NCI-H187 treated with DMSO at 0.1 percent for 48 hours (cell line): ENCODE data around the gene RHOA.
A peak's percentile ranks its signal among the peaks of the same experiment; 100 is the strongest.

Source experiments
- DNase-seq: peaks from one replicate; lab custom pipeline; 2025; lab: John Stamatoyannopoulos, UW

RHOA gene

GRCh38 chr3:49411968-49412631 lies at the start of gene RHOA, which contains the start of gene TCTA:
Gene RHOA, minus strand, starts transcription at chr3:49411976. Its CDS starts 36,387 bp downstream, at chr3:49375589.
Gene TCTA, plus strand, starts transcription at chr3:49412423. Its CDS starts 4 bp downstream, at chr3:49412427.
- peak; percentile 90 for DNase-seq

DNA sequence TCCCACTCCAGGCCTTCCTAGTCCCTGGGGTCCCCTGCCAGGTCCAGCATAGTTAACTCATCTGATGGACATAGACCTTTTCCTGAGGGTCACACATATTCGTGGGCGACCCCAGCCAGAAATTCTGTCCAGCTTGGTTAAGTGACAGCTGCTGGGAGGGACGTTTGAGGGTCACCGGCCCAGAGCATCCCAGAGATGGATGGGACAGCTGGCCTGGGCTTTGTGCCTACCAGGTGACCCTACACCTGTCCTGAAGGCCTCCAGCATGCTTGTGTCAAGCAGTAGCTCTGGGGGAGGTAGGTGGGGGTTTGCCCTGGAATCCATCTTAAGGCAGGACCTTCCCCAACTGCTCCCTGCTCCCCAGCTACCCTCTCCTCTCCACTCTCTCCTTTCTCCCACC lies 49.2 kb upstream of the RHOA start:
- no peak for DNase-seq

GRCh38 chr3:49460188-49460890 lies 48.6 kb upstream of the RHOA start:
- no peak for DNase-seq

DNA sequence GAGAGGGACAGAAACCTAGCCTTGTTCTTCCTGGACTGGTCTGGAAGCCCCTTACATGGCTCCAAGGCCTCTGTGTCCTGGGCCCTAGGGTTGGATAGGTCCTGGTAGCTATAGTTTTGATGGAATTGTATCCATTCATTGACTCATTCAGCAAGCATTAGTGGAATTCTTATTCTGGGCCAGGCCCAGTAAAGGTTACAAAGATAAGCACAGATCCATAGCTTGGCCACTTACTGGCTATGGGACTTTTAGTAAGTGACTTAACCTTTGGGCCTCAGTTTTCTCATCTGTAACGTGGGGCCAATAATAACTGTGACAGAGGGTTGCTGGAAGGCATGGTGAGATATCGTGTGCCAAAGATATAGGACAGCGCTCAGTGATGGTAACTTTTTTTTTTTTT lies 44.7 kb upstream of the RHOA start:
- DNase-seq, result no peak

DNA sequence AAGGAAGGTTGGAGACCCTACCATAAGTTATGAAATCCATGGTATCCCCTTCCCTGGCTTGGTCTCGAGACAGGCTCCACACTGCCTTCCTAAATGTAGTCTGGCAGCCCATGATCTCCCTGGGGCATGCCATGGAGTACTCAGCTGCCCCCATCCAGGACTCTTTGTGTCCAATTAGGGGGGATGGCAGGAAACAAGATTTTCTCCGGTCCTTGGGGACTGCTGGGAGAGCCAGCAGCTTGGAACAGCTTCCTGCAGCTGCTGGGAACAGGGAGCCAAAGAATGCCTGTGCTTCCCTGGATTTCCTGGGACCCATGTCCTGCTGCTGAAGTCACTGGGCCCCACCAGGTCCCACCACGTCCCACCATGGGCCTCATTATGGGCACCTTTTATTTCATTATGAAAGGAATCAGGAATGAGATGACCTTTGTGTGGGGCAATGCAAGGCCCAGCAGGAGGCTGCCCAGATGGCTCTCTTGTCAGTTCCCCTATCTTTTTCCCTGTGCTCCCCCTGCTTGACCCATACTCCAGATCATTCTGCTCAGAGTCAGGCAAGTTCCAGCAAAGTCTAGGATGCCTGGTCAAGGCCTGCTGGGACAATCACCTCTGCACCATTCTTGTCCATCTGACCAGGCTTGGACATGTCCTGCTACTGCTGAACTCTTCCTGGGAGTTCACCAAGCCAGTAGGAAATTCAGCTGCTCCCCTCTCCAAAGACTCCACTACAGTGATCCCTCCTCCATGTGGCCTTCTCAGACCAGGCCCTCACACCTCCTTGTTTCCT lies 43.3 kb upstream of the RHOA start:
- no peak for DNase-seq

DNA sequence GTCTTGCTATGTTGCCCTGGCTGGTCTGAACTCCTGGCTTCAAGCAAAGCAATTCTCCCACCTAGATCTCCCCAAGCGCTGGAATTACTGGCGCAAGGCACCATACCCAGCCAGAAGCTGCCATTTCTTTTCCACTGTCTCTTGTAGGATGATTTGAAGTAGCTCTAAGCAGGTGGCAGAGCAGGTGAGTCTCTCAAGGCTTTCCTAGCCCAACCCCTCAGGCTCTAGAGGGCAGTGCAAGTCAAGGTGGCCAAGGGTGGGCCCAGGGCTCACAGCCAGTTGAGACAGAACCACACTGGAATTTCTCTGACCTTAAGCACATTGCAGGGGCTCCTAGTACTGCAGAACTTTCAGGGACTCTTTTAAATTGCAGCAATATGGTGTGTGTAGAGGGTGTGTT lies 42.7 kb upstream of the RHOA start:
- no peak for DNase-seq

DNA sequence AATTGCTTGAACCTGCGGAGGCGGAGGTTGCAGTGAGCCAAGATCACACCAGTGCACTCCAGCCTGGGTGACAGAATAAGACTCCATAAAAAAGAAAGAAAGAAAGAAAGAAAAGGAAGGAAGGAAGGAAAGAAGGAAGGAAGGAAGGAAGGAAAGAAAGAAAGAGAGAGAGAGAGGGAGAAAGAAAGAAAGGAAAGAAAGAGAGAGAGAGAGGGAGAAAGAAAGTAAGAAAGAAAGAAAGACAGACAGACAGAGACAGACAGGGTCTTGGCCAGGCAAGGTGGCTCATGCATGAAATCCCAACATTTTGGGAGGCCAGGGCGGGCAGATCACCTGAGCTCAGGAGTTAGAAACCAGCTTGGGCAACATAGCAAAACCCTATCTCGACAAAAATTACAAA lies 41.8 kb upstream of the RHOA start:
- DNase-seq, result no peak

DNA sequence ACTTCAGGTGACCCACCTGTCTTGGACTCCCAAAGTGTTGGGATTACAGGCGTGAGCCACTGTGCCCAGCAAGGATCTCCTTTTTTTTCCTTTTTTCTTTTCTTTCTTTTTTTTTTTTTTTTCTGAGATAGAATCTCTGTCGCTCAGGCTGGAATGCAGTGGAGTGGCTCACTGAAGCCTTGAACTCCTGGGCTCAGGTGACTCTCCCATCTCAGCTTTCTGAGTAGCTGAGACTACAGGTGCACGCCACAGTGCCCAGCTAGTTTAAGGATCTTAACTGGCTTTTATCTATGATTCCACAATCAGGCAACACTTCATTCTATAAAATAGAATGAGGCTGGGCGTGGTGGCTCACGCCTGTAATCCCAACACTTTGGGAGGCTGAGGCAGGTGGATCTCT lies 33.6 kb upstream of the RHOA start:
- no peak for DNase-seq

- no peak for DNase-seq
Measured at GRCh38 chr3:49434731-49435130, 23.0 kb upstream of the RHOA start.

DNA sequence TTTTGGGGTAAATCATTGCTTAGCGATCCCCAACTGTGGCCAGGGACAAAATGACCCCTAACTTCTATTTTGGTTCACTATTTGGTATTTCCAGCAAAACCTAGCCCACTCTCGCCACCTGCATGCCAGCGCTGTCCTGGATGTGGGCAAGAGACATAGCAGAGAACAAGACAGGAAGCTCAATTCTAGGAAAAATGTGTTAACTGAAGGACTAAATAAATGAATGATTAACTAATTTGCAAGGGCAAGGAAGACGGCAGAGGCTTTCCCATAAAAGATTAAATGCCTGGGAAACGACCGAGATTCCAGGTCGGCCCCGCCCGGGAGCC lies 16.9 kb upstream of the RHOA start:
- no peak for DNase-seq

GRCh38 chr3:49427586-49427985 lies 15.8 kb upstream of the RHOA start:
- no peak for DNase-seq

DNA sequence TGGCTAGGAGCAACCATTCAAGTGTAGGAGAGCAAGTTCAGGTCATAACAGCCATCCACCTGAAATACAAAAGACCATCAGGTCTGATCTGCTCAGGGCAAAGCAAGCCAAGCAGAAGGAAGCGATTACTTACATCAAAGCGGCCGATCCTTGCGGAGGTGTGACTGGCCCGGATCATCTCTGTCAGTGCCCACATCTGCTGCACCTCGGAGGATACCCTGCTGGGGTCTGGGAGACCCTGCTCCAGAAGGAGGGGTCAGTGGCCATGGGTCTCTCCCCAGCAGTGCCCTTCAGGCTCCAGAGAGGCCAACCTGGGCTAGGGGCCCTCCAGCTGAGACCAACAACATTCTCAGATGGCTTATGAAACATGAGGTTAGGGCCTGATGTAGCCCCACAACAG lies 13.0 kb upstream of the RHOA start:
- no peak for DNase-seq

DNA sequence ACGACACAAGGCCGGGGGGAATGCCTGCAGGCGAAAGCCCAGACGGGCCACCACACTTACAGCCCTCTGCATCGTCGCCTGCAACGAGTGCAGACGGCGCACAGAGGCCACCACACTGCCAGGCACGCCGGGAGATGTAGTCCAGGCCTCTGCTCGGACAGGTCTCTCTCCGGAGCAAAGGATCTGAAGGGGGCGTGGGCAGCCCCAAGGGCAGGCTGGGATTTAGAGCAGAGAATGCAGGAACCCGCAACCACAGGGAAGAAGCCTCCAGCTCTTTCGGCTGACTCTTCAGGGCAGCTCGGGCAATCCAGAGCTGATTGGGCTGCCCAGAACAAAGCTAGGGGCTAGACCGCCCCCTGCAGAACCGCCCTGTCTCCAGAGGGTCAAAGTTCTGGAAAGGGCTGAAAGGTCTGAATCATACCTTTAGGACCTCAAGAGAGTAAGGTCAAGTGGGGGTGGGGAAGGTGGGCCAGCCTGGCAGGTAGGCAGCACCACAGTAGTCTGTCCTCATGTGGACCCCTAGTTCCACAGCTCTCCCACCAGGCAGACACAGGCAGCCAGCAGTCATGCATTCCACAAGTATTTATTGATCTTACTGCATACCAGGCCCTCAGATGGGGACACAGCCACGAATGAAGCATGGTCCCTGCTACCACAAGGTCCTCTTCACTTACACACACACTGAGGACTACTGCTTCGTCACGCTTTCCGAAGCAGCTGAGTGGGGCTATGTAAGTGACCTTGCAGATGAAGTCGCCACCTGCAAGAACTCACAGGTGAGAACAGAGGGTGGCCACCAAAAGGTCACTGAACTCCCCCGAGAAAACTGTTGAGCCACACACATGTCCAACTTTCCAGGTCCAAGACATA lies 10.8 kb upstream of the RHOA start, which contains the start of gene AMT:
AMT (minus strand) TSS at position 95 of the 870 bp plus-strand sequence; CDS start at position 72, 23 bp downstream.
- DNase-seq, result no peak

GRCh38 chr3:49421890-49422378 lies 10.2 kb upstream of the RHOA start:
- DNase-seq, result no peak

DNA sequence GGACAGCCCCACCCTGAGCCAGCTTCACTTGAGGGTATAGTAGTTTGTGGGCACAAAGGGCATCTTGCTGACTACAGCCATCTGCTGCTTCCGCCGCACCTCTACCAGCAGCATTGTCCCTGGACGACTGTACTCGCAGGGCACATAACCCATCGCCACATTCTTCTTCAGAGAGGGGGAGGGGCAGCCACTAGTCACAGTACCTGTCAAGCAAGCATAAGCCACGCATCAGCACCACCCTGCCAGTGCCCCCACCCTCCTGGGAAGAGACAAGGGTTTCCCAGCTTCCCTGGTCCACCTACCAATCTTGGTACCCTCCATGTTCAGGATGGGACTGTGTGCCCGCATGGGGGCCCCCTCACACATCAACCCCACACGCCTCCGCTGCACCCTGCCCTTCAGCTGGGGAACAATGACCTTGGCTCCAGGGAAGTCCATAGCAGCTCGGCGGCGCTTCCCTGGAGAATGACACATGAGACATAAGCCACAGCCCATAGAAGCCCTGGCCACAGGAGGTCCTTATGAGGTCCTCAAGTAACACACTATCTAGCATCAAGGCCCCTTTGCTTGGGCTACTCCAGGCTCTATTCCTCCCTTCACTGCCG lies 5.8 kb upstream of the RHOA start:
- no peak for DNase-seq

DNA sequence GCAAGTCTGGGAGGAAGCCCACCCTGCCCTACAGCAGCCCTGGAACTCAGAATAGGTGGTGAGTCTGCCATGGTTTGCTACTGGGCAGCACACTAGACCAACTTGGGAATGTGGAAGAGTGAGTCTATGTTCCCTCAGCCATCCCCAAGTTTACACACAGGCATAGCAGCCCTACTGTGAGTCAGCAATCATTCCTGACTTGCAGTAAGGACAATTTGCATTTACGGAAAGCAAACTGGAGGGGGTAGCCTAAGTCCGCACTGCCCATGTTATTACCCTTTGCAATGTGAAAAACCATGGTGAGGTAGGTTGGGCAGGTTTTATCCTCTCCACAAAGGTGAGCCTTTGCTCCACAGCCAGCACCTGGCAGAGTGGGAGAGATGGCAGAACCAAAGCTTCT lies 5.1 kb upstream of the RHOA start:
- DNase-seq, result no peak

- DNase-seq, result no peak
Measured at GRCh38 chr3:49415931-49416601, 4.3 kb upstream of the RHOA start.

DNA sequence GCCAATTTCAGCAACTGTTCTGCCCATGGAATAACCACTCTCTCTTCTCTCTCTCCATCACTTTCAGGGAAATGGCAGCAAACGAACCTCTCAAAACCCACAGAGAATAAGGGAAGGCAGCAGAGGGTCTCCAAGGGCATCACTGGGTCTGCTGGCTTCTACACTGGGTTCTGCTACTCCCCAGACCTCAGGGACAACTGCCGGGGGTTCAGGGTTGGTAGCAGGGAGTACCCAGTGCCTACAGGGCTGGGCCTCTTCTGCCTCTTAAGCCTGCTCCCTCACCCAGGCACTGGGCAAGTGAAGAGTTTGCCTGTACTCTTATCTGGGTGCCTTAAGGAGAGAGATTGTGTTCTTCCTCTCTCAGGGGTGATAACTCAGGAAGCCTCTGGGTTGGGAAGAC lies 3.0 kb upstream of the RHOA start:
- no peak for DNase-seq

GRCh38 chr3:49413338-49413734 lies 1.6 kb upstream of the RHOA start:
- no peak for DNase-seq

DNA sequence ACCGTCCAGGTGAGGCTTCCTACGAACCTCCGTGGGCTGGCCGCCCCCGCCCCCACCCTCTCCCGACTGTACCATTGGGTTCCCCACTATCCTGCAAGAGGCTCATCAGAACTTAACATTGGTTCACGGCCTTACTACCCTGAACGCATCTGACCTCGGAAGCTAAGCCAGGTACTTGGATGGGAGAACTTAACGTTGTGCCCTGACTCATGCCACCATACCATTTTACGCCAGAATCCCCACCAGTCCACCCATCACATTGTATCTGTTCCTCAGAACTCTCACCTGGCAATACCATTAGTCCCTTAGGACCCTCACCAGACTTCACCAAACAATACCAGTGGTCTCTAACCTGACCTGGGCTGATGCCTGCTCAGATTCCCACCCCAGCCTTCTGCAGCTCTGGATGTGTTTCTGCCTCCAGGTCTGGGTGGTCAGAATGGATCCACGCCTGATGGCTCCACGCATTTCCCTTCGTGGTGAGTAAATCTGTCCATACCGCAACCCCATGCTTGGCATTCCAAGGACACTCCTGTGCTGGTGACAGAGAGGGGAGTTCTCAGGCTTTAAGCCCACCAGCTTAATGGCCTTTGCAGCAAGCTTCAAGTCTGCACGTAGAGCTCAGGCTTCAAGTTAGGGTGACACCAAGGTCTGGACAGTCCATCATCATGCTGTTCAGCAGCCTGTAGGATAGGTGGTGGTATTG lies 1.0 kb upstream of the RHOA start:
- DNase-seq, result no peak
